Measurements from ENCODE around the gene ULK3.

ULK3 gene

DNA sequence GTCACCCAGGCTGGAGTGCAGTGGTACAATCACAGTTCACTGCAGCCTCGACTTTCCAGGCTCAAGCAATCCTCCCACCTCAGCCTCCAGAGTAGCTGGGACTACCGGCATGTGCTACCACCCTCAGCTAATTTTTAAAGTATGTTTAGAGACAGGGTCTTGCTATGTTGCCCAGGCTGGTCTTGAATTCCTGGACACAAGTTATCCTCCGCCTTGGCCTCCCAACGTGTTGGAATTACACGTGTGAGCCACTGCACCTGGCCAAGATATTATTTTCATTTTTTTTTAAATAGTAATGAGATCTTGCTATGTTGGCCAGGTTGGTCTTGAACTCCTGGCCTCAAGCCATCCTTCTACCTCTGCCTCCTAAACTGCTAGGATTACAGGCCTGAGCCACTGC, 42.5 kb upstream of the ULK3 start:
- TF ChIP-seq, protein P1, sequence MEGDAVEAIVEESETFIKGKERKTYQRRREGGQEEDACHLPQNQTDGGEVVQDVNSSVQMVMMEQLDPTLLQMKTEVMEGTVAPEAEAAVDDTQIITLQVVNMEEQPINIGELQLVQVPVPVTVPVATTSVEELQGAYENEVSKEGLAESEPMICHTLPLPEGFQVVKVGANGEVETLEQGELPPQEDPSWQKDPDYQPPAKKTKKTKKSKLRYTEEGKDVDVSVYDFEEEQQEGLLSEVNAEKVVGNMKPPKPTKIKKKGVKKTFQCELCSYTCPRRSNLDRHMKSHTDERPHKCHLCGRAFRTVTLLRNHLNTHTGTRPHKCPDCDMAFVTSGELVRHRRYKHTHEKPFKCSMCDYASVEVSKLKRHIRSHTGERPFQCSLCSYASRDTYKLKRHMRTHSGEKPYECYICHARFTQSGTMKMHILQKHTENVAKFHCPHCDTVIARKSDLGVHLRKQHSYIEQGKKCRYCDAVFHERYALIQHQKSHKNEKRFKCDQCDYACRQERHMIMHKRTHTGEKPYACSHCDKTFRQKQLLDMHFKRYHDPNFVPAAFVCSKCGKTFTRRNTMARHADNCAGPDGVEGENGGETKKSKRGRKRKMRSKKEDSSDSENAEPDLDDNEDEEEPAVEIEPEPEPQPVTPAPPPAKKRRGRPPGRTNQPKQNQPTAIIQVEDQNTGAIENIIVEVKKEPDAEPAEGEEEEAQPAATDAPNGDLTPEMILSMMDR (IDR thresholded peaks at IDR 0.05; ENCODE audit: extremely low read depth, missing control alignments): no peak
- no peak for DNase-seq (ENCODE audit: low spot score)

DNA sequence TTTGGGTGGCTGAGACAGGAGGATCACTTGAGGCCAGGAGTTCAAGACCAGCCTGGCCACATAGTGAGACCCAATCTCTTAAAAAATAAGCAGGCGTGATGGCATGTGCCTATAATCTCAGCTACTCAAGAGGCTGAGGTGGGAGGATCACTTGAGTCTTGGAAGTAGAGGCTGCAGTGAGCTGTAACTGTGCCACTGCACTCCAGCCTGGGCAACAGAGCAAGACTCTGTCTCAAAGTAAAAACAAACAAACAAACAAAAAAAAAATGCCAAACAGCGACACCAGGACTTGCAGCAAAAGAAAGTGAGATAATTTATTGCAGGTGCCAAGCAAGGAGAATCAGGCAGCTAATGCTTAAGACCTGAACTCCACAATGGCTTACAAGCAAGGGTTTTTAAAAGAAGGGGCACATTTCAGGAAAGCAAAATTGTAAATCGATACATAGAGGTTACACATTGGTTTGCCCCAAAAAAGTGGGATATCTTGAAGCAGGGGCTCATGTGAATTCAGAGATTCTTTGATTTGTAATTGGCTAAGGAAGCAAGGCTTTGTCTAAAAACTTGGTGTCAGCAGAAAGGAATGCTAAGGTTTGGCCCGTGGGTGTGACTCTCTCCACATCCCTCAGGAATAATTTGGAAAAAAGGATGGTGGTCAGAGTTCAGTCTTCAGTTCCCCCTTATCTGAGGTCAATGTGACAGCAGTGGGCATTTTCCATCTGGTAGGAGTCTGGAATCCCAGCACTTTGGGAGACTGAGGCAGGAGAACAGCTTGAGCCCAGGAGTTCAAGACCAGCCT, 41.7 kb upstream of the ULK3 start:
- no peak for DNase-seq (ENCODE audit: low spot score)
- TF ChIP-seq, protein P1 (IDR thresholded peaks at IDR 0.05; ENCODE audit: extremely low read depth, missing control alignments): no peak

DNA sequence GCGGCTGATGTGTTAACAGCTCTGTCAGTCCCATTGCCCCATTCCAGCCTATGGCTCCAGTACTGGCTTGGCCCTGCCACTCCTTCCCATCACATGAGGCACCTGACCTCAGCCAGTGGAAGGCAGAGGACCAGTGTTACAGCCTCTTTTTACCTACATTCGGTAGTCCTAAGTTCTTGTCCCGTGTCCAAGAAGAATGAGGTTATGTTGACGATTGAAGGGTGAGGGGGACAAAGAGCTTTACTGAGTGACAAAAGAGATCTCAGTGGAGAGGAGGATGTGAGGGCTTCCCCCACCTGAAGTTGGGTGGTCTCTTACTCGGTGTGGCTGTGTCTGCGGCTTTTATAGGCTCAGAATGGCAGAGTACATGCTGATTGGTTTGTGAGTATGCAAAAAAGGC, 39.6 kb upstream of the ULK3 start:
- TF ChIP-seq, protein P1 (IDR thresholded peaks at IDR 0.05; ENCODE audit: extremely low read depth, missing control alignments): no peak
- DNase-seq (ENCODE audit: low spot score): no peak

DNA sequence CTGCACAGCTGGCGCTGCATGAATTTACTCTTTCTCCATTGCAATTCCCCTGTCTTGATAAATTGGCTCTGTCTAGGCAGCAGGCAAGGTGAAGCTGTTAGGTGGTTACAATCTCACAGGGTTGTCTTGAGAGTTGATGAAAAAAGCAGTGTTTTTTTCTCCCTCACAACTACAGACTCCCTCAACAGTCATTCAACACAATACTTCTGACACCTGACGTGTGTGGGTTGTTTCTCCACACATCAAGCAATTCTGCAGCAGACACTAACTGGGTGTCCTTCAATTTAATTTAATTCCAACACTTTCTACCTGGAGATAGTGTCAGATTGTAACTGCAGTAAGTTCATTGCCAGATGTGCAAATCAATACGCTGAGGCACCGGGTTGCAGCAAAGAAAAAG, 35.3 kb upstream of the ULK3 start:
- TF ChIP-seq, protein P1 (IDR thresholded peaks at IDR 0.05; ENCODE audit: extremely low read depth, missing control alignments): no peak
- DNase-seq (ENCODE audit: low spot score): no peak

DNA sequence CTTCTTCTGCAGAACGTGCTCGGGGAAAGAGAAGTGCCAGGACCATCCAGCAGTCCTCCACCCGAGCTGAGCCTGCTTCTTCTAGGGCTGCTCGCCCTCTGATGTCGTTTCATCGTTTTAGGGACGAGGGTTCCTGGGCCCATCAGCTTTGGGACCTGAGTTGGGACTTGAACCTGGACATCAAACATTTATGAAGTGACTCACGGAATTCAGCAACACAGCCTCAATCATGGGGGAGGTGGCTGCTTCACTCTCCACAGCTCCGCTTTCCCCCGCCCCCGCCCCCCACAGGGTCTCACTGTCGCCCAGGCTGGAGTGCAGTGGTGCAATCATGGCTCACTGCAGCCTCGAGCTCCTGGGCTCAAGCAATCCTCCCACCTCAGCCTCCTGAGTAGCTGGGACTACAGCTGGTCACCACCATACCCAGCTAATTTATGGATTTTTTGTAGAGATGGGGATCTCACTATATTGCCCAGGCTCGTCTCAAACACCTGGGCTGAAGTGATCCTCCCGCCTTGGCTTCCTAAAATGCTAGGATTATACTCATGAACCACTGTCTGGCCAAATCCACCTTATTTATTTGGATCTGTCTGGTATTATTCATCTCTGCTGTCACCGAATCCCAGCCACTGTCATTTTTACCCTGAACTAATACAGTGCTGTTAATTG, 30.9 kb upstream of the ULK3 start:
- no peak for DNase-seq (ENCODE audit: low spot score)
- TF ChIP-seq, protein P1 (IDR thresholded peaks at IDR 0.05; ENCODE audit: extremely low read depth, missing control alignments): no peak

DNA sequence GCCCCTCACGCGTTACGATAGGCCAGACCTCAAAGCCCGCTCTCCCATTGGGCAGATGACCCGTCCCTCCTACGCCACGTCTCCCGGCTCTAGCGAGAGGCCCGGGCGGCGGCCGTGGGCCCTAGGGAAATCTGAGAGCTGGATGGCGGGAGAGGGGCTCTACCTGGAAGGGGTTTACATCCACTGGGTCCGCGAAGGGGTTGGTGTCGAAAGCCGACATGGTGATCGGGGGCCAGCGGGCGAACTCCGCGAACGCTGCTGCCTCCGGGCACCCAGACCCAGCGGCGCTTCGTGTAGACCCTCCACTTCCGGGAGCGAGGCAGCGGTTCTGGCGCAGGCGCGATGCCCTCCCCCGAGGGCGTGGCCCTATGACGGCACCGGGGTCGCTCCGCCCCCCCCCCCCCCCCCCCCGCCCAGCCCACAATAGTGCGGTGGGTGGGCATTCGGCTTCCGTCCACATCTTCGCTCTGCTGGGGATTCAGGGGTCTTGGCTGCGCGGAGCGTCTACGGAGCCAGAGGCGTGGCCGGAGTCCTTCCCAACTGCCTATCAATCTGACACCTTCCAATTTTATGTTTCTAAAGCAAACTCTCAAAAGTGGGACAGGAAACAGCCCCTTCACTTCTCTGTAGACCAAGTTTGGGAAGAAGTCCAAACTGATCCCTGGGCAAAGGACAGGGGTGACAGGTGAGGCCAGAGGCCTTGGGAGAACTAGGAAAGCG, 30.2 kb upstream of the ULK3 start, which contains the start of gene SCAMP2:
SCAMP2 (minus strand) TSS at position 330 of the 720 bp plus-strand sequence; CDS start at position 220, 110 bp downstream.
- TF ChIP-seq, protein P1 (IDR thresholded peaks at IDR 0.05; ENCODE audit: extremely low read depth, missing control alignments): no peak

DNA sequence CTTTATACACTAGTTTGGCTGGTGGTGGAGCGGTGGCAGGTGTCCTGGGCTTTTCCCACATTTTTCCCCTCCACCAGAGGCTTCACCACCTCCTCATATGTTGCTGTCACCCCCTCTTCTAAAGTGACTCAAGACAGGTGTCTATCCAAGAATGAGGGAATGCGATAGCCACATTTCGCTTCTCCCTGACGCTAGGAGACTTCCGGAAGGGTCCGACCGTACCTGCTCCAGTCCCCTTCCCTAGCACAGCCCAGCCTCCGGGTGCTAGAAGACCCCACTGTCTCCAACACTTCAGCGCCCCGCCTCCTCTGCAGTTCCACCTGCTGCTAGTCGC, 29.7 kb upstream of the ULK3 start:
- DNase-seq (ENCODE audit: low spot score): no peak
- TF ChIP-seq, protein P1 (IDR thresholded peaks at IDR 0.05; ENCODE audit: extremely low read depth, missing control alignments): no peak

More for the DNA sequence above, 30.2 kb upstream of the ULK3 start, which contains the start of gene SCAMP2:
- peak; percentile 98 for DNase-seq (ENCODE audit: low spot score)

All from GM20000 (cell line).